Measurements from ENCODE around the gene SPDEF.

DNA sequence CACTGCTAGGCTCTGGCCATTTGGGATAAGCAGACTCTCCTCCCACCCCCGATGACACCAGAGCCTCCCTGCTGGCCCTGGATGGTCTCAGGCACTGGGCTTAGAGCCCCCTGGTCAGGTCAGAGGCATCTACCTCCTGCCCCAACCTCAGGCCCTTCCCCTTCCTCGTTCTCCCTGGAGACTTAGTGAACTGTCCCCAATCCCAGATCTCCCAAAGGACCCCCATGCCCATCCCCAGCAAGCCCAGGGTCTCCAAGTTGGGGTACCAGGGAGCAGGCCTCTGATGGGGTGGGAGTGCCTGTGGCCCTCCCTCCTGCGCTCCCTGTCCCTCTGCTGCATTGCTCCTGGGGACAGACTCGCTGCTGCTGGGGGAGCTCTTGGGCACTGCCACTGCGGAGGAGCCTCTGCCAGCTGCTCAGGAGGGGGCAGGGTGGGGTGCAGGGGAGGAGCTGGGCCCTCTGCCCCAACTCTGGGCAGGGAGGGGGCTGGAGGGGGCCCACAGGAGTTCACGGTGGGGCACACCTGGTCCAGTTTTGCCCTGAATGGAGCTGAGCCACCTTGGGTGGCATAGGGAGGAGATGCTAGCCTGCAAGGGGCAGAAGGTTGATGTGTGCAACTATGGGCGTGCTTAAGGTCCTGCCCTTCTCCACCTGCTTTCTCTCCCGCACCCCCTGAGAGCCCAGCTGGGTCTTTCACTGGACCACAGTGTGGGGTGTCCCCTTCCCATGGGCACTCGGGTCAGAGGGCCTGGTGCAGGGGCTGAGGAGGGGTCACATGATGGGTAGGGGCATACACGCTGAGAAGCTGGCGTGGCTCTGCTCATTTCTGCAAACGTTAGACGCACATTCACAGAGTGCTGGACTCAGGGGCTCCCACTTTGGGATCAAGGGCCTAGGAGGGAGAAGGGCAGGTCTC lies 40.4 kb downstream of the SPDEF start:
- TF ChIP-seq, protein P1, sequence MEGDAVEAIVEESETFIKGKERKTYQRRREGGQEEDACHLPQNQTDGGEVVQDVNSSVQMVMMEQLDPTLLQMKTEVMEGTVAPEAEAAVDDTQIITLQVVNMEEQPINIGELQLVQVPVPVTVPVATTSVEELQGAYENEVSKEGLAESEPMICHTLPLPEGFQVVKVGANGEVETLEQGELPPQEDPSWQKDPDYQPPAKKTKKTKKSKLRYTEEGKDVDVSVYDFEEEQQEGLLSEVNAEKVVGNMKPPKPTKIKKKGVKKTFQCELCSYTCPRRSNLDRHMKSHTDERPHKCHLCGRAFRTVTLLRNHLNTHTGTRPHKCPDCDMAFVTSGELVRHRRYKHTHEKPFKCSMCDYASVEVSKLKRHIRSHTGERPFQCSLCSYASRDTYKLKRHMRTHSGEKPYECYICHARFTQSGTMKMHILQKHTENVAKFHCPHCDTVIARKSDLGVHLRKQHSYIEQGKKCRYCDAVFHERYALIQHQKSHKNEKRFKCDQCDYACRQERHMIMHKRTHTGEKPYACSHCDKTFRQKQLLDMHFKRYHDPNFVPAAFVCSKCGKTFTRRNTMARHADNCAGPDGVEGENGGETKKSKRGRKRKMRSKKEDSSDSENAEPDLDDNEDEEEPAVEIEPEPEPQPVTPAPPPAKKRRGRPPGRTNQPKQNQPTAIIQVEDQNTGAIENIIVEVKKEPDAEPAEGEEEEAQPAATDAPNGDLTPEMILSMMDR (IDR thresholded peaks at IDR 0.05; ENCODE audit: low read depth, low read length, poor library complexity, severe bottlenecking), result no peak
- TF ChIP-seq EZH2phosphoT487 (IDR thresholded peaks at IDR 0.05; ENCODE audit: borderline replicate concordance, low read length), result no peak

Measured in DOHH2 (cell line).